HG03571 (cell line): ENCODE measurements around the gene SEMA3B.

ENCODE experiments used
- ATAC-seq: cut with Tn5 transposase; IDR thresholded peaks from one replicate; pipeline ENCODE4 v1.9.1; 2021; ENCODE audit not compliant: unreplicated experiment

SEMA3B gene

GRCh38 chr3:50327129-50327528, 58.2 kb downstream of the SEMA3B start:
- no peak for ATAC-seq
